ENCODE results near the gene F5.

The F5 gene

DNA sequence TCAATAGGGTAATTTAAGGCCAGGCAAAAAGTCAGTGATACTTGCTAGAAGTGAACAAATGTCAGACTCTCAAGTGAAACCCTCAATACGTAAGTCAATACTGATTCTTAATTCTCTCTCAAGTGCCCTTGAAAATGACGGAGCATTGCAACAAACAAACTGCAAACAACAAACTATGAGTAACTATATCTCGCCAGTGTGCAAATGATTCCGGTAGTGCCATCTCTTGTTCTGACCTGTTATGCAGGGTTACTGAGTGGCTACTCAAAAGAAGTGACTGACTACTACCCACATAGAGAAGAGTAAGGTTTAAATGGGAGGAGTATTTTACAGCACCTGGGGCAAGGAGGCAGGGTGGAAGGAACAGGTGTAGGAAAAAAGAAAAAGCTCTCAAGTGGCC lies 102.2 kb downstream of the F5 start:
- Histone ChIP-seq H3K4me1 (ENCODE audit: insufficient read depth, low read length) (peaks cover 60% of the 10 kb centered on the region), H3K4me3 (ENCODE audit: low read length) (peak overlapping the region; percentile 79), H3K9ac (ENCODE audit: low read depth, low read length) (peak overlapping the region; percentile 79; the same call in 1 of the 2 replicates)

DNA sequence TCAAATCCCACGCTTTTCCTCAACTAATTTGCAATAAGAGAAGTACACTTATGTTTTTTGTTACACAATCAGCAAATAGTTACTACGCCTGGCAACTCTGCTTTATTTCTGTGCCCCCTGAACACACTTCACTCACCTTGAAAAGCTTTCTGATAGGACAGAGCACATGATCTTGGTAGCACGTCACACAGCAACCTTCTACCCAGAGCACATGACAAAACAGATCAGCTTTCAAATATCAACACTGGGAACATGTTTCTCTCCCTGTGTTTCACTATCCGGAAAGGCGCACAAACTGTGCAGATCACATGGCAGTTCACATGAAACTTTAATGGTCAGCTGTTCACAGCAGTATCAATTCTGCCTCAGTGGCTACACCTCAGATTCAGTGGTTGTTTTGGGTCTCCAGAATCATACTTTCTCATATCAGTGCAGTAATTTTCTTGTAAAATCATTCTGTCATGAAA lies 102.7 kb downstream of the F5 start:
- Histone ChIP-seq H3K9me3 (ENCODE audit: insufficient read depth, low read depth, low read length) (no peaks in the 10 kb centered on the region), H3K9ac (ENCODE audit: low read depth, low read length) (peak overlapping the region; percentile 79; the same call in 1 of the 2 replicates), H3K27me3 (ENCODE audit: insufficient read depth, low read length) (no peaks in the 10 kb centered on the region), H3K36me3 (ENCODE audit: insufficient read depth, low read depth, low read length) (no peaks in the 10 kb centered on the region; the same call in 1 of the 2 replicates), H3K4me1 (ENCODE audit: insufficient read depth, low read length) (peaks cover 66% of the 10 kb centered on the region), H3K27ac (ENCODE audit: low read length) (no peak overlapping the region), H3K4me3 (ENCODE audit: low read length) (peak overlapping the region; percentile 79)

More for the DNA sequence above, 102.2 kb downstream of the F5 start:
- H3K9me3 ChIP-seq (ENCODE audit: insufficient read depth, low read depth, low read length), result no peaks in the 10 kb centered on the region
- H3K27me3 ChIP-seq (ENCODE audit: insufficient read depth, low read length), result no peaks in the 10 kb centered on the region
- H3K36me3 ChIP-seq (ENCODE audit: insufficient read depth, low read depth, low read length), result no peaks in the 10 kb centered on the region; the same call in 1 of the 2 replicates
- H3K27ac ChIP-seq (ENCODE audit: low read length), result no peak overlapping the region

DNA sequence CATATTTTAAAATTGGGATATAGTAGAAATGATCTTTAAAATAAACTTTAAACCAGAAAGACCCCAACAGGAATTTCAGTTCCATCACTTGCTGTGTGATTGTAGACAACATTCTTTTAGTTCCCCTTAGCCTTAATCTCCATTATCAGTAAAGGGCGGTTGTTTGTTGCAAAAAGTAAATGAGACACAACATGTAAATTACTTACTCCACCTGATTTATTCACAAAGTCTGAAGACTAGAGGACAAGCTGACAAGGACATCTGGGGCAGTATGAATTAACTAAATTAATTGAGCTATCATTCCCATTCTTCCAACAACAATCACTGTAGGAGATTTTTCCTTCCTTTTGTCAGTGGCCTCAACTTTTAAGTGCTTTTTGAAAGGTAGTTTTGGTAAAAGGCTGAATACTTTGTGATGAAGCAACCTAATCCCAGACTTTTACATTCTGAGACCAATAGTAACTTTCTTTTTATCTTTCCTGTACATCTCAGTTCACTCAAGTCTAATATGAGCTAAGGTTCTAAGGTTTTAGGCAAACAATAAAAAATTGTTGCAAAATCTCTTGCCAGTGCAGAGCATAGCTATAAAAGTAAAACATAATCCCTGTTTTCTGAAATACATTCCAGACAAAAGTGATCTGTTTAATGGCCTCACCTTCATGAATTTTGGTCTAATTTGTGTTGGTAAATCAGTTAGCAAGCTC lies 106.8 kb downstream of the F5 start:
- H3K9ac ChIP-seq (ENCODE audit: low read depth, low read length), result peak overlapping the region; percentile 5; the same call in 1 of the 2 replicates
- H3K4me3 ChIP-seq (ENCODE audit: low read length), result no peak overlapping the region
- H3K4me1 ChIP-seq (ENCODE audit: insufficient read depth, low read length), result peaks cover 48% of the 10 kb centered on the region
- H3K27ac ChIP-seq (ENCODE audit: low read length), result no peak overlapping the region
- H3K27me3 ChIP-seq (ENCODE audit: insufficient read depth, low read length), result no peaks in the 10 kb centered on the region
- H3K9me3 ChIP-seq (ENCODE audit: insufficient read depth, low read depth, low read length), result no peaks in the 10 kb centered on the region
- peaks cover 19% of the 10 kb centered on the region for H3K36me3 ChIP-seq (ENCODE audit: insufficient read depth, low read depth, low read length)

DNA sequence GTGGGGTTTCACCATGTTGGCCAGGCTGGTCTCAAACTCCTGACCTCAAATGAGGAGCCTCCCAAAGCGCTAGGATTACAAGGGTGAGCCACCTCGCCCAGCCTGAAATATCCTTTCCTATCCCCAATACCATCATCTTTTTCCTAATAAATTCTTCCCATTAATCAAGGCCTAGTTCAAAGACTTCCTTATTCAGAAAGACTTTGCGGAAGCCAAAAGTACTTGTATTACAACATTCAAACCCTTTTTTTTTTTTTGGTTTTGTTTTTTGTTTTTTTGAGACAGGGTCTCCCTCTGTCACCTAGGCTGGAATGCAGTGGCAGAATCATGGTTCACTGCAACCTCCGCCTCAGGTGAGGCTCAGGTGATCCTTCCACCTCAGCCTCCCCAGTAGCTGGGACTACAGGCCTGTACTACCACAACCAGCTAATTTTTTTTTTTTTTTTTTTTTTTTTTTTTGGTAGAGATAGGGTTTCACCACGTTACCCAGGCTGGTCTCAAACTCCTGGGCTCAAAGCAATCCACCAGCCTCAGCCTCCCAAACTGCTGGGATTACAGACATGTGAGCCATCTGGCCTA lies 108.1 kb downstream of the F5 start:
- H3K4me1 ChIP-seq (ENCODE audit: insufficient read depth, low read length), result peaks cover 35% of the 10 kb centered on the region
- H3K27ac ChIP-seq (ENCODE audit: low read length), result no peak overlapping the region
- H3K9me3 ChIP-seq (ENCODE audit: insufficient read depth, low read depth, low read length), result no peaks in the 10 kb centered on the region
- no peak overlapping the region for H3K9ac ChIP-seq (ENCODE audit: low read depth, low read length)
- H3K27me3 ChIP-seq (ENCODE audit: insufficient read depth, low read length), result no peaks in the 10 kb centered on the region
- peaks cover 19% of the 10 kb centered on the region; the same call in 1 of the 2 replicates for H3K36me3 ChIP-seq (ENCODE audit: insufficient read depth, low read depth, low read length)
- no peak overlapping the region for H3K4me3 ChIP-seq (ENCODE audit: low read length)

DNA sequence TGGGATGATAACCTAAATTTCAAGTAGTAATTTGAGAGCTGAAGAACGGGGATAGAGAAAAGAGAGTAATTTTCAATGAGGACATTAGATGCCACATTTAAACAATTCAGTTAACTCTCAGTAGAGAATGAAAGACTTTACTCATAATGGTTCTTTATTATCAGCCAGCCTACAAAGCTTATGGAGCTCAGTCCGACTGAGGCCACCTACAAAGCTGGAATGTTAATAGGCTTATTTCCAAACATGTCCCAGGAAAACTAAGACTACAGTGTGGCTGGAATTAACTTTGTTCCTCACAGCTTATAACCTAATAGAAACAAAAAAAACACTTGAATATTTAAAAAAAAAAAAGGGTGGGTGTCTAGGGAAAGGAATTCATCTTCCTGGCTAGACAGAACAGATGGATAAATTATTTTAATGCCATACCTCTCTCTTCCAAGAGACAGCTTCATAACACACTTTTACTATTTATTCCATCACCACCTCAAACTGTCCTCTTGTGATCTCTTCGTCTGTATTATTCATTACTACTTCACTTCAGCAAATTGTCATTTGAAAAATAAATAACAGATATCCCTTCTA lies 110.4 kb downstream of the F5 start:
- H3K27ac ChIP-seq (ENCODE audit: low read length), result no peak overlapping the region

GRCh38 chr1:169474302-169474995 lies 111.8 kb downstream of the F5 start:
- H3K27me3 ChIP-seq (ENCODE audit: insufficient read depth, low read length), result no peaks in the 10 kb centered on the region
- H3K9me3 ChIP-seq (ENCODE audit: insufficient read depth, low read depth, low read length), result no peaks in the 10 kb centered on the region
- no peak overlapping the region for H3K27ac ChIP-seq (ENCODE audit: low read length)
- H3K9ac ChIP-seq (ENCODE audit: low read depth, low read length), result no peak overlapping the region
- H3K36me3 ChIP-seq (ENCODE audit: insufficient read depth, low read depth, low read length), result peaks cover 32% of the 10 kb centered on the region; the same call in 1 of the 2 replicates
- H3K4me3 ChIP-seq (ENCODE audit: low read length), result no peak overlapping the region
- peaks cover 9% of the 10 kb centered on the region; the same call in 1 of the 2 replicates for H3K4me1 ChIP-seq (ENCODE audit: insufficient read depth, low read length)

More for the DNA sequence above, 110.4 kb downstream of the F5 start:
- H3K9me3 ChIP-seq (ENCODE audit: insufficient read depth, low read depth, low read length), result no peaks in the 10 kb centered on the region
- H3K4me1 ChIP-seq (ENCODE audit: insufficient read depth, low read length), result peaks cover 22% of the 10 kb centered on the region
- peaks cover 24% of the 10 kb centered on the region; the same call in 1 of the 2 replicates for H3K36me3 ChIP-seq (ENCODE audit: insufficient read depth, low read depth, low read length)
- H3K27me3 ChIP-seq (ENCODE audit: insufficient read depth, low read length), result no peaks in the 10 kb centered on the region
- no peak overlapping the region for H3K4me3 ChIP-seq (ENCODE audit: low read length)
- H3K9ac ChIP-seq (ENCODE audit: low read depth, low read length), result no peak overlapping the region

GRCh38 chr1:169473347-169473746 lies 112.9 kb downstream of the F5 start:
- Histone ChIP-seq H3K36me3 (ENCODE audit: insufficient read depth, low read depth, low read length) (peaks cover 43% of the 10 kb centered on the region), H3K4me1 (ENCODE audit: insufficient read depth, low read length) (no peaks in the 10 kb centered on the region), H3K9me3 (ENCODE audit: insufficient read depth, low read depth, low read length) (no peaks in the 10 kb centered on the region), H3K4me3 (ENCODE audit: low read length) (no peak overlapping the region), H3K9ac (ENCODE audit: low read depth, low read length) (no peak overlapping the region), H3K27me3 (ENCODE audit: insufficient read depth, low read length) (no peaks in the 10 kb centered on the region), H3K27ac (ENCODE audit: low read length) (no peak overlapping the region)

GRCh38 chr1:169472738-169473137 lies 113.5 kb downstream of the F5 start:
- Histone ChIP-seq H3K9me3 (ENCODE audit: insufficient read depth, low read depth, low read length) (no peaks in the 10 kb centered on the region), H3K27me3 (ENCODE audit: insufficient read depth, low read length) (no peaks in the 10 kb centered on the region), H3K4me1 (ENCODE audit: insufficient read depth, low read length) (no peaks in the 10 kb centered on the region), H3K27ac (ENCODE audit: low read length) (no peak overlapping the region), H3K36me3 (ENCODE audit: insufficient read depth, low read depth, low read length) (peaks cover 47% of the 10 kb centered on the region), H3K4me3 (ENCODE audit: low read length) (no peak overlapping the region), H3K9ac (ENCODE audit: low read depth, low read length) (no peak overlapping the region)

- Histone ChIP-seq H3K27ac (ENCODE audit: low read length) (no peak overlapping the region), H3K4me1 (ENCODE audit: insufficient read depth, low read length) (no peaks in the 10 kb centered on the region), H3K9me3 (ENCODE audit: insufficient read depth, low read depth, low read length) (no peaks in the 10 kb centered on the region), H3K9ac (ENCODE audit: low read depth, low read length) (no peak overlapping the region), H3K36me3 (ENCODE audit: insufficient read depth, low read depth, low read length) (peaks cover 54% of the 10 kb centered on the region), H3K27me3 (ENCODE audit: insufficient read depth, low read length) (no peaks in the 10 kb centered on the region), H3K4me3 (ENCODE audit: low read length) (no peak overlapping the region)
Measured at GRCh38 chr1:169468982-169469381, 117.3 kb downstream of the F5 start.

DNA sequence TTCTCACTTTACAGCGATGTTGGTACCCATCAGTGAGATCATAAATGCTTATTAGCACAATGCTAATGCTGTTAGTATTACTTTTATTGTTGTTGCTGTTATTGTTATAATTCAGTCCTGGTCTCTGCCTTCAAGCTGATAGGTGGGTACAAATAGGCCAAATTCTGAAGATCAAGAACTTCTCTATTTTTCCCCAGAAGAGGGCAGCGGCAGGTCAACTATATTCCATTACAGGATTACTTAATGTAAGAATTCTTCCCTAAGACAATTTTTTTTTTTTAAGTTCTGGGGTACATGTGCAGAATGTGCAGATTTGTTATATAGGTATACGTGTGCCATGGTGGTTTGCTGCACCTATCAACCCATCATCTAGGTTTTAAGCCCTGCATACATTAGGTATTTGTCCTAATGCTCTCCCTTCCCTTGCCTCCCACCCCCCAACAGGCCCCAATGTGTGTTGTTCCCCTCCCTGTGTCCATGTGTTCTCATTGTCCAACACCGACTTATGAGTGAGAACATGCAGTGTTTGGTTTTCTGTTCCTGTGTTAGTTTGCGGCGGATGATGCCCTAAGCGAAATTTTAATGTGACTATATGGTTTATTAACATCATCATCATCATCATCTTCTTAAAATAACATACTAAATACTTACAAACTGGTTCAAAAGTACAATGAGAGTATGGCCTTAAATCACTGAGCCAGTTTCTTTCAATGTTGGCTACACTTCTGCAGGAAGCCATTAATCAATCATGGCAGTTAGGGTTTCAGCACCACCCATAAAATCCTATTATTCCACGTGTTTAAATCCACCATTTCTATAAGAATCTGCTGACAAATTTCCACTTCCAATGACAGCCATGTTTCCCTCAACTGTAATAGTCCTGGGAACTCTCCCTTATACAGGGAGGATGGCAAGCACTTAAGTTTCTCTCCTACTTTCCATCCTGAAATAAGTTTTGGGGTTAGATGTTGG lies 119.7 kb downstream of the F5 start:
- Histone ChIP-seq H3K27me3 (ENCODE audit: insufficient read depth, low read length) (no peaks in the 10 kb centered on the region), H3K27ac (ENCODE audit: low read length) (no peak overlapping the region), H3K9me3 (ENCODE audit: insufficient read depth, low read depth, low read length) (no peaks in the 10 kb centered on the region), H3K36me3 (ENCODE audit: insufficient read depth, low read depth, low read length) (peaks cover 48% of the 10 kb centered on the region), H3K4me1 (ENCODE audit: insufficient read depth, low read length) (no peaks in the 10 kb centered on the region), H3K9ac (ENCODE audit: low read depth, low read length) (no peak overlapping the region), H3K4me3 (ENCODE audit: low read length) (no peak overlapping the region)

DNA sequence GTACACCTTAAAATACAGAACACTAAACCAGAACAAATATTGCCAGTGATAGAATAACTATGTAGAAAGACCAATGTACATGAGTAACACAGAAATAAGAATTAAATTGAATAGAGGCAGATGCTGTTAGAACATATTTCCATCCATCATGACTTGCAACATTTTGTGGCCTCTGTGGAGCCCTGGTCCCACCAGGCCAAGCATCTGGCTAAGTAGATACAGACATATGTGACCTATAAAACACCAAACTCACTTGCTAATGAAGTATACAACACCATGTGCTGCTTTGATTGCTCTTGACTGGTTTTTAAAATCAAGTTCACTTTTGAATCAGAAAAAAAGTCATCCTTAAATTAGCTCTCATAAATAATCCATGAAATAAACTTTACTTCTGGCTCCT lies 121.0 kb downstream of the F5 start:
- no peaks in the 10 kb centered on the region for H3K27me3 ChIP-seq (ENCODE audit: insufficient read depth, low read length)
- no peak overlapping the region for H3K27ac ChIP-seq (ENCODE audit: low read length)
- H3K9ac ChIP-seq (ENCODE audit: low read depth, low read length), result no peak overlapping the region
- H3K4me3 ChIP-seq (ENCODE audit: low read length), result no peak overlapping the region
- no peaks in the 10 kb centered on the region for H3K4me1 ChIP-seq (ENCODE audit: insufficient read depth, low read length)
- H3K9me3 ChIP-seq (ENCODE audit: insufficient read depth, low read depth, low read length), result no peaks in the 10 kb centered on the region
- H3K36me3 ChIP-seq (ENCODE audit: insufficient read depth, low read depth, low read length), result peaks cover 48% of the 10 kb centered on the region

Data from iPS-20b (cell line).